IPS DF 6.9 (cell line): ENCODE data around the gene IL17RB.

Experiments used
- DNase-seq: peaks from one replicate; pipeline ENCODE4 v3.0.0-alpha.2; 2013; ENCODE audit warnings: low read depth, low spot score
- H3K27ac ChIP-seq: one replicate; pipeline ENCODE4 v1.5.1; 2013; ENCODE audit warnings: low read length, control low read depth
- H3K27me3 ChIP-seq: 2 replicates; pipeline ENCODE4 v1.6.1; 2013; ENCODE audit warnings: mild to moderate bottlenecking, low read length; ENCODE audit not compliant: control insufficient read depth, insufficient read depth
- H3K36me3 ChIP-seq: 2 replicates; pipeline ENCODE4 v1.6.1; 2013; ENCODE audit warnings: low read length; ENCODE audit not compliant: control insufficient read depth, insufficient read depth
- H3K4me1 ChIP-seq: 2 replicates; pipeline ENCODE4 v1.6.1; 2013; ENCODE audit warnings: low read length; ENCODE audit not compliant: control insufficient read depth, insufficient read depth
- H3K4me3 ChIP-seq: 2 replicates; pipeline ENCODE4 v1.5.1; 2013; ENCODE audit warnings: mild to moderate bottlenecking, low read length
- H3K9me3 ChIP-seq: 2 replicates; pipeline ENCODE4 v1.6.1; 2013; ENCODE audit warnings: low read length, inconsistent platforms; ENCODE audit not compliant: control insufficient read depth, insufficient read depth
- WGBS: extraction: QIAGEN DNeasy Blood & Tissue Kit; methylation state at CpG from one replicate; pipeline ENCODE4 v1.1.7; 2013; ENCODE audit warnings: mixed read lengths, missing lambda C conversion rate; ENCODE audit not compliant: insufficient read length, insufficient coverage; 5-methylcytosine and 5-hydroxymethylcytosine counted together

The IL17RB gene

DNA sequence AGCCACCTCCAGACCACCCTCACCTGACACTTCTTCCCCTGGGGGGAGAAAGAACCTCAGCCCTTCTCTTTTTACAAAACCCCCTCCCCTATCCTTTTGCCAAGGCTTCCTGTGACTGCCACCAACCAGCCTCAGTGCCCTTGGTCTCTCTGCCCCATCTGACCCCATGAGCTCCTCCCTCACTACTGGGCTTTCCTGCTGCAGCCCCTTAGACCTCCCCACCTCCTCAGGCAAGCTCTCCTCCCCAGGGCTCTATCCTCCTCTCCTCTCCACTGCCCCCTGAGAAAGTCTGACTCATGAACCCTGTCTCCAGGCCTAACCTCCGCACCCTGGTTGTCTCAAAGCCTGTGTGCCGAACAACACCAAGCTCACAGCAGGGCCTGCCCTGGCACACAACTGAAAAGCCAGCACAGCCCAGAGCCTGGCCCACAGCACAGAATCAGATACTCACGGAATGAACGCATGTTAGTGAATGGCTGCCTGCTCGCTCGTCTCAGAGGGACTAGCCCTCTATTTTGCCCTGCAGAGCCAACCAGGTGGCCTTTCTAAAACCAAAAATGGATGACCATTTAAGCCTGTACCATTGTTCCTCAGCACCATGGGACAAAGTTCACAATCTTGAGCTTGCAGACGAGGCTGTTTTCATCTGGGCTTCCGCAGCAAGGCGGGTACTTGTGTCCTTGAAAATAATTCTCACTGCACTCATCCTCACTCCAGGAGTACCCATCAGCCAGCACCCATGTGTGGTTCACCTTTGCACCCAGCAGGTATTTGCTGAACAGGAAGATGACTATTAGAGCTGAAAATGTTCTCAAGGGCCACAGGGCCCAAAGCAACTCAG, 1.9 kb upstream of the IL17RB start:
- Histone ChIP-seq H3K27me3 (peaks cover 7% of the 10 kb centered on the region; the same call in 1 of the 2 replicates), H3K4me3 (no peak overlapping the region), H3K4me1 (peaks cover 12% of the 10 kb centered on the region), H3K27ac (no peak overlapping the region), H3K9me3 (no peaks in the 10 kb centered on the region), H3K36me3 (no peaks in the 10 kb centered on the region)
- DNase-seq = no peak
- no CpG with 5 or more reads among the region's 9 CpGs for WGBS

DNA sequence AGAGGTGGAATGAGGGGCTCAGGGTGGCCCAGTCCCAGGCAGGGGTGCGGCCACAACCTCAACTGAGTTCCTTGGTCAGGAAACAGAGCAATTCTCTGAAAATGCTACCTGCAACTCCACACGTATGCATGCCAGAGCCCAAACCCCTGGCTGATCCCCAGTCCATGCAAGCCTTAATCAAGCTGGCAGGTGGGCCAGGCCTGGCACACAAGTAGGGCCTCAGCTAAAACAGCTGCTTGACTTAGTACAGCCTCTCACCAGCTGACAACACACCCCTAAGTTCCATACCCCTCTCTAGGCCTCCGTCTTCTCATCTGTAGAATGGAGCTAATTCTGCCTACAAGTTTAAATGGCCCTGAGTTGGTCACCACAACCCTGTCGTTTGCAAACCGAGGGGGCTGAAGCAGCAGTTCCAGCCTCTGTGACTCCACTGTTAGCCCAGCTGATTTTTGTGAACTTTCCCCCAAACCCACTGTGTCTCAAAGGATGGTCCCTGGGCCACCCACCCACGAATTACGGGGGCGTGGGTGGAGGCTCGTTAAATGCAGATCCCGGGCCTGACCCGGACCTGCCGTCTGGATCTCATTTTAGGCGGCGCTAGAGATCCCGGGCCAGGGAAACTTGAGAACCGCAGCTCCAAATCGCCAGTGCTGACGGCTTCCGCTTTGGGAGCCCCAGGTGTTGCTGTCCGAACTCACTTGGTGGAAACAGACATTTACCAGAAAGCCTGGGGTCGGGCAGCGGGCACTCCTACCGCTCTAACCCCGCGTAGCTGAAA, 1.1 kb upstream of the IL17RB start:
- peaks cover 7% of the 10 kb centered on the region; the same call in 1 of the 2 replicates for H3K27me3 ChIP-seq
- H3K36me3 ChIP-seq = no peaks in the 10 kb centered on the region
- peak; percentile 43 for DNase-seq
- H3K4me1 ChIP-seq = peaks cover 12% of the 10 kb centered on the region
- peak overlapping the region; percentile 67; the same call in 1 of the 2 replicates for H3K4me3 ChIP-seq
- WGBS = no CpG with 5 or more reads among the region's 25 CpGs
- no peaks in the 10 kb centered on the region for H3K9me3 ChIP-seq
- H3K27ac ChIP-seq = no peak overlapping the region

DNA sequence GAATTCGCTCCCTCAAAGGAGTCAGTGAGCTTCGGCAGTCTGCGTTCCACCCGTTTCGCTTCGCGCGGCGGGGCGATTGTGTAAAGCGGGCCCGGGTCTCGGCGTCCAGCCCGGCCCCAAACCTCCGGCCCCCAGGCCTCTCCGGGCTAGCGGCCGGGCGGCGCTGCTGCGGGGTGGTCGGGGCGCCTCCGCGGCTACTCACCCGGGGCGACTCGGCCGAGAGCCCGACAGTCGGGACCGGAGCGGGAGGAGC, 561 bp upstream of the IL17RB start:
- Histone ChIP-seq H3K27me3 (peaks cover 7% of the 10 kb centered on the region; the same call in 1 of the 2 replicates), H3K4me1 (peaks cover 12% of the 10 kb centered on the region), H3K36me3 (no peaks in the 10 kb centered on the region), H3K4me3 (peak overlapping the region; percentile 67), H3K9me3 (no peaks in the 10 kb centered on the region), H3K27ac (no peak overlapping the region)
- no peak for DNase-seq
- WGBS = no CpG with 5 or more reads among the region's 34 CpGs

DNA sequence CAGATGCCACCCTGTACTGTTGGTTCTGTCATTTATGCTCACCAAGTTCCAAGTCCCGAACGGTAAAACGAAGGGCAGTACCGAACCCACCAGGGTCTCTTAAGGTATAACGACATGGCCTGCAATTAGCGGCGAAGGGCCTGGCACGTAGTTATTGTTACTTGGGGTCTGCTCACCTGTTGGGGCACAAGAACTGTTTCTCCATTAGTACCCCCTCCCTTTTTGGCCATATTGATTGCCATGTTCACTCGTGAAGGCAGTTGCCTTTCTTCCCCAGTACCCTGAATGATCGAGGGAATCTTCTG, 435 bp downstream of the IL17RB start:
- DNase-seq = no peak
- Histone ChIP-seq H3K36me3 (no peaks in the 10 kb centered on the region), H3K9me3 (no peaks in the 10 kb centered on the region), H3K4me3 (peak overlapping the region; percentile 67; the same call in 1 of the 2 replicates), H3K4me1 (peaks cover 12% of the 10 kb centered on the region), H3K27ac (no peak overlapping the region), H3K27me3 (peaks cover 7% of the 10 kb centered on the region; the same call in 1 of the 2 replicates)
- no CpG with 5 or more reads among the region's 10 CpGs for WGBS

DNA sequence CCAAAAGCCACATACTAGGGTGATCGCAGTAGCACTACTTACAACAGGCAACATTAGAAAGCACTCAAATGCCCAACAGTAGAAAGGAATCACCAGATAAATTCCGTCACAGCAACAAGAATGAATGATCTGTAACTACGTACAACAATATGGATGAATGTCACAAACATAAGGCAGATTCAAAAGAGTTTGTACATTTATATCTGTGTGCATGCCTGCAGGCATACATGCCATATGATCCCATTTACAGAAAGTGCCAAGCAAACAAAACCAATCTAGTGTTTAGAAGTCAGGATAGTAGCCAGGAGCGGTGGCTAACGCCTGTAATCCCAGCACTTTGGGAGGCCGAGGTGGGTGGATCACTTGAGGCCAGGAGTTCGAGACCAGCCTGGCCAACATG, 3.5 kb downstream of the IL17RB start:
- WGBS = no CpG with 5 or more reads among the region's 7 CpGs

DNA sequence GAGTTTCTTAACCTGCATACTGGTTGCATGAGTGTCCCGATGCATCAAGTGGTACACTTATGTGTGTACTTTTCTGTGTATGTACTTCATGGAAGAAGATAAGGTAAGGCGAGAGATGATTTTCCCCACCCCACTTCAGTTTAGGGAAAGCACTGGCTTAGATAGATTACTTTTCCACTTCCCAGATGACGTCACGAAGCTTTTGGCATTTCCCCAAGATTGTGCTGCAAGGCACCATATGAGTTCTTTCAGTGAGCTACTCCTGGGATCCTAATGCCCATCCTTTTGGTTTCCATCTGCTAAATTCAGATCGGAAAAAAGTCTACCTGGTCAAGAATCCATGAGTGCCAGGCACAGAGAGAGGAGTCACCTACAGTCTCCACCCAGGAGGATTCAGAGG, 4.5 kb downstream of the IL17RB start:
- no peaks in the 10 kb centered on the region for H3K36me3 ChIP-seq
- WGBS = no CpG with 5 or more reads among the region's 5 CpGs
- no peak for DNase-seq
- H3K27ac ChIP-seq = no peak overlapping the region
- no peaks in the 10 kb centered on the region for H3K9me3 ChIP-seq
- H3K4me1 ChIP-seq = no peaks in the 10 kb centered on the region
- peaks cover 7% of the 10 kb centered on the region; the same call in 1 of the 2 replicates for H3K27me3 ChIP-seq
- no peak overlapping the region for H3K4me3 ChIP-seq

More for the DNA sequence above, 3.5 kb downstream of the IL17RB start:
- H3K36me3 ChIP-seq = no peaks in the 10 kb centered on the region
- no peak overlapping the region for H3K4me3 ChIP-seq
- no peaks in the 10 kb centered on the region; the same call in 1 of the 2 replicates for H3K4me1 ChIP-seq
- H3K9me3 ChIP-seq = no peaks in the 10 kb centered on the region
- DNase-seq = no peak
- peaks cover 7% of the 10 kb centered on the region; the same call in 1 of the 2 replicates for H3K27me3 ChIP-seq
- no peak overlapping the region for H3K27ac ChIP-seq

DNA sequence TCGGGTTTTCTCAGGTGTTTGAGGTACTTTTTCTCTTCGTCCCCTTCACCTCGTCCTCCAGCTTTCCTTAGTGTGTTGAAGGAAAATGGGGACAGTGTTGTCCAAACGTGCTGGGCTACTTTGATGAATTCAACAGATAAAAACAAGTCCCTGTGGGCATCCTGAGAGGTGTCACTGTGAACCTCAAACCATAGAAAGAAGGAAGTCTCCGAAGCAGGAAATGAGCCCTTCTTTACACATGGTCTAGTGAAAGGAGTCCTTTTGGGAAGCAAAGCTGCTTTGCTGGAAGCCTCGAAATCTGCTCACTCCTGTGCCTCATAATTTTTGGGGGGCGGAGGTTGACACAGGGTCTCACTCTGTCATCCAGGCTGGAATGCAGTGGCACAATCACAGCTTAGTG, 10.6 kb downstream of the IL17RB start:
- Histone ChIP-seq H3K27ac (no peak overlapping the region), H3K27me3 (no peaks in the 10 kb centered on the region), H3K36me3 (no peaks in the 10 kb centered on the region; the same call in 1 of the 2 replicates), H3K4me1 (no peaks in the 10 kb centered on the region), H3K4me3 (no peak overlapping the region), H3K9me3 (no peaks in the 10 kb centered on the region)
- WGBS = no CpG with 5 or more reads among the region's 7 CpGs
- DNase-seq = no peak

DNA sequence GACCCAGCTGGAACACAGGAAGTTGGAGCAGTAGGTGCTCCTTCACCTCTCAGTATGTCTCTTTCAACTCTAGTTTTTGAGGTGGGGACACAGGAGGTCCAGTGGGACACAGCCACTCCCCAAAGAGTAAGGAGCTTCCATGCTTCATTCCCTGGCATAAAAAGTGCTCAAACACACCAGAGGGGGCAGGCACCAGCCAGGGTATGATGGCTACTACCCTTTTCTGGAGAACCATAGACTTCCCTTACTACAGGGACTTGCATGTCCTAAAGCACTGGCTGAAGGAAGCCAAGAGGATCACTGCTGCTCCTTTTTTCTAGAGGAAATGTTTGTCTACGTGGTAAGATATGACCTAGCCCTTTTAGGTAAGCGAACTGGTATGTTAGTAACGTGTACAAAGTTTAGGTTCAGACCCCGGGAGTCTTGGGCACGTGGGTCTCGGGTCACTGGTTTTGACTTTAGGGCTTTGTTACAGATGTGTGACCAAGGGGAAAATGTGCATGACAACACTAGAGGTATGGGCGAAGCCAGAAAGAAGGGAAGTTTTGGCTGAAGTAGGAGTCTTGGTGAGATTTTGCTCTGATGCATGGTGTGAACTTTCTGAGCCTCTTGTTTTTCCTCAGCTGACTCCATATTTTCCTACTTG, 11.9 kb downstream of the IL17RB start:
- WGBS = no CpG with 5 or more reads among the region's 7 CpGs
- Histone ChIP-seq H3K27me3 (no peaks in the 10 kb centered on the region), H3K4me3 (no peak overlapping the region), H3K36me3 (no peaks in the 10 kb centered on the region; the same call in 1 of the 2 replicates), H3K4me1 (no peaks in the 10 kb centered on the region), H3K27ac (no peak overlapping the region), H3K9me3 (no peaks in the 10 kb centered on the region)
- DNase-seq = no peak

DNA sequence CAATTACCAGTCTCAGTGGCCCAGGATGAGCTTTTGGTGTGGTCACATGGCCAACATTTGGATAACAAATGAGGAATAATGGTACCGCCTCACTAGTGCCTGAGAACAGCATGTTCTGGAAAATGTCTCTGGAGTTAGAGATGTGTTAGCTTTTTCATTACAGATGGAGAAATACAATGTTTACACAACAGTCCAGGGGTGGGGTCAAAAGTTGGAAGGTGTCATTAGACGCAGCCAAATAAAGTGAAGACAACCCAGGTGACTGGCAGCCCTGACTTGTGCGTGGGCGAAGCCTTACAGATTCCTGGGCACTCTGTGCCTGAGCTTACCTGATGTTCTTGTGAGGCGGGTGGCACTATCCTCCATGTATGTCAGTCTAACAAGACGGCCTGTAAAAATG, 12.8 kb downstream of the IL17RB start:
- no peaks in the 10 kb centered on the region for H3K9me3 ChIP-seq
- no peaks in the 10 kb centered on the region for H3K27me3 ChIP-seq
- DNase-seq = no peak
- no CpG with 5 or more reads among the region's 6 CpGs for WGBS
- no peak overlapping the region for H3K4me3 ChIP-seq
- no peaks in the 10 kb centered on the region for H3K4me1 ChIP-seq
- H3K27ac ChIP-seq = no peak overlapping the region
- no peaks in the 10 kb centered on the region; the same call in 1 of the 2 replicates for H3K36me3 ChIP-seq

DNA sequence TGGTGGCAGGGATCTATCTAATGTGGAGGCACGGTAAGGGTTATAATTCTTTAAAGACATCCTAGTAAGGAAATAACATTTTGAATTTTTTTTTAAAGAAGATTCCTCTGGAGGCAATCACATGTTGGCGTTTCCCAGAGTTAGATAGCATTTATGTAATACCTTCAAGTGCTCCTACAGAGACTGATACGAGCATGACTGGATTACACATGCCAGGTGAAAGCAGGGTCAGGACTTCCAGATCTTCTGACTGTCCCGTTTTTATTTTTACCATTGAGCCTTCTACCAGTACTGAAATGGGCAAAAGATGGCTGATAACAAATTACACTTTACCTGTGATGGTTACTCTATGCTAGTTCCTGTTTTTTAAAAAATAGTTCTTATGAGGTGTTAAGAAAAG, 13.8 kb downstream of the IL17RB start:
- WGBS = no CpG with 5 or more reads among the region's 4 CpGs
- Histone ChIP-seq H3K27me3 (no peaks in the 10 kb centered on the region), H3K4me1 (no peaks in the 10 kb centered on the region), H3K36me3 (peaks cover 2% of the 10 kb centered on the region; the same call in 1 of the 2 replicates), H3K27ac (no peak overlapping the region), H3K9me3 (no peaks in the 10 kb centered on the region), H3K4me3 (no peak overlapping the region)
- DNase-seq = no peak
